K562 (cell line): ENCODE data around the gene ZNF622. TPM values are rescaled to one million over a fixed set of nuclear protein-coding genes. Genes with fewer than 3 reads are reported as not detected.
A peak's percentile ranks its signal among the peaks of the same experiment; 100 is the strongest.

Source experiments
- ATAC-seq: fragments of 200-7000 bp; cut with Tn5 transposase; 3 replicates; pipeline ENCODE4 v1.9.1; 2020; ENCODE audit warnings: moderate library complexity
- BruUV-seq: library from RNA; stranded (reverse); fragments of 400-500 nt; replicated peaks from 2 replicates; lab custom pipeline; 2021; lab: Mats Ljungman, UMichigan
- CTCF ChIA-PET: fragments of 300-600 bp; formaldehyde crosslinking; extraction: SDS; loops from one replicate; lab custom pipeline; 2021; ENCODE audit warnings: low intra/inter-chr PET ratio; lab: Yijun Ruan, JAX
- POLR2A ChIA-PET: fragments of 300-600, 350-650 bp; sonication (Branson Sonifier 250); formaldehyde crosslinking; extraction: SDS; loops from one replicate; lab custom pipeline; 2021; ENCODE audit warnings: antibody characterized with exemption, inconsistent platforms; lab: Yijun Ruan, JAX
- DNase-seq, 4 experiments: peaks; one replicate each; pipeline versions ENCODE4 v3.0.0 to v3.0.0-alpha.2; 2011 to 2018; ENCODE audit warnings: low spot score in 3 of 4, mixed read lengths in 3 of 4; ENCODE audit errors: extremely low read depth in 1 of 4
- FAIRE-seq: peaks from 2 replicates; lab custom pipeline; 2011; peaks lifted over from hg19 to GRCh38; lab: Jason Lieb, UNC
- H2AFZ ChIP-seq: 2 replicates; pipeline ENCODE4 v1.6.0; 2011; ENCODE audit warnings: low read depth, low read length, control low read depth, inconsistent platforms
- H3K27ac ChIP-seq: fragments of 200-600 bp; 3 replicates; pipeline ENCODE4 v1.8.0; 2011; ENCODE audit warnings: low read depth, mild to moderate bottlenecking, control low read depth, inconsistent platforms, low read length, moderate library complexity, mixed read lengths; ENCODE audit errors: extremely low read depth
- H3K27me3 ChIP-seq, 2 experiments: fragments of 300-600 bp in 1 of 2; 2 replicates in 1 of 2; 3 replicates in 1 of 2; pipeline versions ENCODE4 v1.6.0 to v1.8.0; 2011; ENCODE audit warnings: inconsistent platforms in 2 of 2, low read length in 2 of 2, mild to moderate bottlenecking in 1 of 2, mixed read lengths in 1 of 2, moderate library complexity in 1 of 2; ENCODE audit not compliant: control insufficient read depth in 2 of 2, insufficient read depth in 2 of 2
- H3K36me3 ChIP-seq: fragments of 300-600 bp; 3 replicates; pipeline ENCODE4 v1.8.0; 2011; ENCODE audit warnings: mild to moderate bottlenecking, low read length, inconsistent platforms; ENCODE audit not compliant: control insufficient read depth, insufficient read depth
- H3K4me1 ChIP-seq, 2 experiments: fragments of 200-600 bp in 1 of 2; replicated peaks in 1 of 2; 2 replicates in 1 of 2; 3 replicates in 1 of 2; pipeline versions ENCODE4 v1.5.1 to v1.8.0; 2011; ENCODE audit warnings: inconsistent platforms in 2 of 2, low read length in 2 of 2, mild to moderate bottlenecking in 1 of 2, mixed read lengths in 1 of 2, moderate library complexity in 1 of 2; ENCODE audit not compliant: control insufficient read depth in 2 of 2, insufficient read depth in 2 of 2
- H3K4me2 ChIP-seq: 2 replicates; pipeline ENCODE4 v1.6.1; 2011; ENCODE audit warnings: low read length, control low read depth, inconsistent platforms, mixed read lengths; ENCODE audit not compliant: insufficient read depth
- H3K4me3 ChIP-seq: fragments of 200-600 bp; sonication (generic), shearing (Covaris generic); 2 replicates; pipeline ENCODE4 v1.5.1; 2016; ENCODE audit warnings: control low read depth, inconsistent platforms
- H3K79me2 ChIP-seq: fragments of 200-600 bp; 3 replicates; pipeline ENCODE4 v1.8.0; 2011; ENCODE audit warnings: low read length, inconsistent platforms; ENCODE audit not compliant: control insufficient read depth, insufficient read depth
- H3K9ac ChIP-seq, 2 experiments: 2 replicates each; pipeline versions ENCODE4 v1.6.0 to v1.6.1; 2011; ENCODE audit warnings: low read depth in 2 of 2, low read length in 2 of 2, control low read depth in 1 of 2, inconsistent platforms in 1 of 2, mild to moderate bottlenecking in 1 of 2, mixed read lengths in 1 of 2; ENCODE audit not compliant: insufficient read depth in 1 of 2
- H3K9me1 ChIP-seq: one replicate; pipeline ENCODE4 v1.6.0; 2011; ENCODE audit warnings: inconsistent platforms, mild to moderate bottlenecking, low read length, moderate library complexity; ENCODE audit not compliant: control insufficient read depth, insufficient read depth
- H3K9me3 ChIP-seq: replicated peaks from 2 replicates; pipeline ENCODE4 v1.5.1; 2011; ENCODE audit warnings: low read depth, low read length, inconsistent platforms; ENCODE audit not compliant: control insufficient read depth, insufficient read depth
- H4K20me1 ChIP-seq: replicated peaks from 2 replicates; pipeline ENCODE4 v1.6.1; 2011; ENCODE audit warnings: low read length, inconsistent platforms, mixed read lengths; ENCODE audit not compliant: control insufficient read depth, insufficient read depth
- DEAF1 ChIP-seq: fragments of 450-650 bp; formaldehyde crosslinking; IDR thresholded peaks from 2 replicates; pipeline ENCODE4 v1.4.0; 2020; ENCODE audit warnings: mild to moderate bottlenecking, moderate library complexity
- ZNF253 ChIP-seq: fragments of 250-450 bp; sonication (Bioruptor Pico); conservative IDR thresholded peaks from 2 replicates; pipeline ENCODE4 v1.6.1; 2021; ENCODE audit warnings: mild to moderate bottlenecking
- ZNF79 ChIP-seq: fragments of 250-450 bp; sonication (Bioruptor Pico); IDR thresholded peaks from 2 replicates; pipeline ENCODE4 v1.4.0; 2020; ENCODE audit warnings: low read depth, mild to moderate bottlenecking, moderate library complexity
- WGBS: fragments of 100-300 bp; shearing (Covaris generic); methylation state at CpG from one replicate; pipeline ENCODE4 v1.1.6; 2016; ENCODE audit warnings: low coverage, mixed read lengths; ENCODE audit not compliant: insufficient coverage; ENCODE audit errors: missing lambda C conversion rate; 5-methylcytosine and 5-hydroxymethylcytosine counted together
- in situ Hi-C: fragments of 300-500 bp; cut with MboI; formaldehyde crosslinking; loops from 4 replicates; pipeline ENCODE4 v1.15.0; 2018; ENCODE audit warnings: inconsistent platforms, mixed read lengths
- intact Hi-C: fragments of 100-400 bp; cut with micrococcal nuclease; formaldehyde crosslinking; loops from 2 replicates; pipeline ENCODE4 v1.14.2; 2022
- polyA plus RNA-seq, 8 experiments: library from polyadenylated mRNA; depleted of rRNA in 4 of 8; stranded (reverse) in 5 of 8; unstranded in 3 of 8; fragments of >200 nt; fragmentation: Nextera tagmentation in 2 of 8; fragmentation: Illumina TruSeq in 1 of 8; extraction: Ambion mirVana in 2 of 8; extraction: Trizol in 1 of 8; gene quantifications; 2 replicates each; pipeline versions ENCODE4 v1.2.1 to v1.2.3, GENCODE V29; 2011 to 2014; ENCODE audit warnings: inconsistent platforms in 1 of 8, missing spikeins in 1 of 8
- total RNA-seq, 7 experiments: library from RNA; depleted of rRNA in 6 of 7; stranded (reverse); fragments of >200 nt in 6 of 7; fragmentation: Illumina TruSeq in 2 of 7; extraction: Trizol in 2 of 7; gene quantifications; 2 replicates each; pipeline versions ENCODE4 v1.2.1 to v1.2.3, GENCODE V29; 2011 to 2021; ENCODE audit warnings: low replicate concordance in 1 of 7

The ZNF622 gene
- total and polyA plus RNA-seq, 9 of the 15 experiments (the other 6 are each of a cell fraction or from before 2014, with no cell fraction given), result 9.6 to 51.5 (median 32.3) TPM

DNA sequence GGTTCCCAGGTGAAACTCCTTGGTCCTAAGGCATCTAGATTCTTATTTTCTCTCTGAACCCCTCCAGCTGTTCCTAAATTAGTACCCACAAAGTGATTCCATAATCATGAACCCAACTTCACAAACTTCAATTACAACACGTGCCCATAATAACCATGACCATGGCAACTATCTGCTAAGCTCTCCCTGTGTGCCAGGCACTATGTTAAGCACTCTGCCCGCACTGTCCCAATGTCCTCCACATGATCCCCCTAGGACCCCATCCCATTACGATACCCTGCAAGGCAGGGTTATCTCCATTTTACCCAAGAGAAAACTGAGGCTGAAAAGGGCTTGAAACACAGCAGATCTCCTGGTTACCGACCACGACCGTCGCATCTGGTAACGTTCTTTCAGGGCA lies 25.3 kb upstream of the ZNF622 start:
- ATAC-seq (no peak), FAIRE-seq (no peak), DNase-seq (no peak)
- ChIA-PET POLR2A (no interaction called here), CTCF (no interaction called here)
- Histone ChIP-seq H3K79me2 (no peaks in the 10 kb centered on the region), H3K4me1 (no peaks in the 10 kb centered on the region), H3K36me3 (no peaks in the 10 kb centered on the region), H3K4me2 (no peak overlapping the region), H3K9ac (no peak overlapping the region), H3K27ac (no peak overlapping the region), H3K27me3 (peaks cover 10 to 18% of the 10 kb centered on the region in 2 experiments; a peak in 4 of 5 replicates), H4K20me1 (no peaks in the 10 kb centered on the region), H3K4me3 (no peak overlapping the region), H3K9me1 (no peaks in the 10 kb centered on the region), H2AFZ (no peak overlapping the region), H3K9me3 (no peaks in the 10 kb centered on the region)
- WGBS, result 1% methylated on average over 8 of the region's 8 CpGs
- no peak for TF ChIP-seq ZNF79 (CRISPR knock-in tag)
- TF ChIP-seq ZNF253, result no peak
- in situ Hi-C loops, result no loop called here
- BruUV-seq, result no TSS peak
- intact Hi-C loops, result no loop called here

DNA sequence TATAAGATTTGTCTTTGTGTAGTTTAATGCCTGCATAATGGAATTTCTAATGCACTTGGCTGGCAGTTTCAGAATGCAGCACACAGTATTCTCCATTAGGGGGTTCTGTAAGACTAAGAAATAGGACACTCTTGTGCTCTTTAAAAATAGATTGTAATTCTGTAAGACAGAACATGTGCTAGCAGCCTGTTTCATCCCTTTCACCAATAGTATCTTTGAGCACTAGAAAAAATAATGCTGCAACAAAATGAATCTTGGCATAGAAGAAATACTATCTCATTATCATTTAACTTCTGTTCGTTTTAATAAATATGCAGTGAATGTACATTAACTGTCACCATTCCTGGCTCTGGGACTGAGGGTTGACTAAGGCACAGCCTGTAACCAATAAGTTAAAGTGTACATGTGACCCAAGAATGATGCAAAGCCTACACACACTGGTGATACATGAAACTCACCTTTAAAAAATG lies 23.8 kb upstream of the ZNF622 start:
- CTCF ChIA-PET, result interaction anchor here (0.6 to 2.4 kb wide), 5 partner anchors 61 to 714 kb away, joined by 3 to 22 read pairs (median 5); no protein-coding TSS in a partner anchor
- WGBS, result 0% methylated on average over 1 of the region's 1 CpG
- Histone ChIP-seq H3K79me2 (no peaks in the 10 kb centered on the region), H3K27me3 (peaks cover 10 to 18% of the 10 kb centered on the region in 2 experiments; a peak in 4 of 5 replicates), H2AFZ (no peak overlapping the region), H4K20me1 (no peaks in the 10 kb centered on the region), H3K9me3 (no peaks in the 10 kb centered on the region), H3K36me3 (no peaks in the 10 kb centered on the region), H3K27ac (no peak overlapping the region), H3K4me2 (no peak overlapping the region), H3K4me1 (no peaks in the 10 kb centered on the region), H3K9ac (no peak overlapping the region), H3K9me1 (no peaks in the 10 kb centered on the region), H3K4me3 (no peak overlapping the region)
- in situ Hi-C loops, result no loop called here
- intact Hi-C loops, result loop anchor here (1.0 to 10.0 kb wide), 3 partner anchors 61 to 703 kb away; no protein-coding TSS in a partner anchor
- no peak for FAIRE-seq
- no TSS peak for BruUV-seq
- DNase-seq, result peak in 2 of 4 experiments; percentile 28 to 42
- ATAC-seq, result peak; percentile 92
- POLR2A ChIA-PET, result no interaction called here
- TF ChIP-seq DEAF1 (CRISPR knock-in tag), result peak; percentile 73; the same call in 1 of the 2 replicates
